ENCODE measurements around the gene MED13L. TPM values are rescaled to one million over a fixed set of nuclear protein-coding genes. Genes with fewer than 3 reads are reported as not detected.
"Not testable (repeated sequence)": the region's sequence is repeated elsewhere in the genome, so short reads cannot be mapped to it uniquely, and the experiment has no call there.

MED13L gene
- total and polyA plus RNA-seq, 8 donors: 92.4 to 123 (median 97.0) TPM

DNA sequence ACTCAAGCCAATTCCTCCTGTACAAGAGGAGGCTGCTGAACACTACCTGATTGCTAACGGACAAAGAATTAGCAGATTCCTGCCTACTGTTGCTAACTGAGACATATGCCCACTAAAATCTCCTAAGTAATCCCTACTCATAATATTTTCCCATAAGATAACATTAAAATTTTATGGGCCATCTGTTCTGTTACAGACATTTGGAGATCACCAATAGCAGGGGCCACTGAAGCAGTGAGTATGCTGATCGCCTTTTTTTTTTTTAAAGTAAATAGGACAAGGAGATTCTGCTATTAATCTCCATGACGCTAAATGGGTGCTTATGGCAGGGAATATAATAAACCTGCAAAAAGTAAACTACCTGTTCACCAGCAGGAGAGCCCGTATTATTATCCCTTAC, 292.9 kb downstream of the MED13L start:
- intact Hi-C loops (cut with DNase I): no loop called here
- peaks cover 0 to 83% of the 10 kb centered on the region in 2 donors for H3K36me3 ChIP-seq

DNA sequence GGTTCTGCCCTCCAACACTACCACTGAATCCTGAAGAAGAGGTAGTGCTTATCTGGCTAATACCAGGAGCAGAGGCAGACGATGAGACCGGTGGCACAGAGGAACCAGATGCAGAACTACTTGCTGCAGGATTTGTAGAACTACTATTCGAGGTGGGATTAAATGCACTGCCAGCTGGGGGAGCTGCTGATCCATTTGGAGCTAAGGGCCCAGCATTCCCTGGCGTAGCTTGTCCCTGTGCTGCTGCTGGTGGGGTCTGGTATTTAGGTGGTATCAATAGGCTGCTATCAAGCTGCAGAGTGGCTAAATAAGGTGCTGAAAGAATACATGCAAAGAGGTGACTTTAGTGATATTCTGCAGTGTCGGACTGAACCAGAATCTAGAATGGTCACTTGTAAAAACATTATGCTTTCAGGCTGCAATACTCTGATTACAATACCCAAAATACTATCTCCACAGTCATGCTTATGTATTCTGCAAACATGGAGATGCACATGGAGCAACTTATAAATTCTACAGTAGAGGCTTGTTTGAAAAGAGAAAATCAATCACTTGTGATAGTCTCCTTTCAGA, 294.2 kb downstream of the MED13L start:
- Histone ChIP-seq H3K9me3 (no peaks in the 10 kb centered on the region), H3K27me3 (no peaks in the 10 kb centered on the region), H3K4me3 (no peak overlapping the region), H3K36me3 (peaks cover 0 to 96% of the 10 kb centered on the region in 2 donors), H3K27ac (no peak overlapping the region), H3K4me1 (no peaks in the 10 kb centered on the region)
- ATAC-seq: peak; percentile 42
- DNase-seq: no peak
- TF ChIP-seq, protein P1, sequence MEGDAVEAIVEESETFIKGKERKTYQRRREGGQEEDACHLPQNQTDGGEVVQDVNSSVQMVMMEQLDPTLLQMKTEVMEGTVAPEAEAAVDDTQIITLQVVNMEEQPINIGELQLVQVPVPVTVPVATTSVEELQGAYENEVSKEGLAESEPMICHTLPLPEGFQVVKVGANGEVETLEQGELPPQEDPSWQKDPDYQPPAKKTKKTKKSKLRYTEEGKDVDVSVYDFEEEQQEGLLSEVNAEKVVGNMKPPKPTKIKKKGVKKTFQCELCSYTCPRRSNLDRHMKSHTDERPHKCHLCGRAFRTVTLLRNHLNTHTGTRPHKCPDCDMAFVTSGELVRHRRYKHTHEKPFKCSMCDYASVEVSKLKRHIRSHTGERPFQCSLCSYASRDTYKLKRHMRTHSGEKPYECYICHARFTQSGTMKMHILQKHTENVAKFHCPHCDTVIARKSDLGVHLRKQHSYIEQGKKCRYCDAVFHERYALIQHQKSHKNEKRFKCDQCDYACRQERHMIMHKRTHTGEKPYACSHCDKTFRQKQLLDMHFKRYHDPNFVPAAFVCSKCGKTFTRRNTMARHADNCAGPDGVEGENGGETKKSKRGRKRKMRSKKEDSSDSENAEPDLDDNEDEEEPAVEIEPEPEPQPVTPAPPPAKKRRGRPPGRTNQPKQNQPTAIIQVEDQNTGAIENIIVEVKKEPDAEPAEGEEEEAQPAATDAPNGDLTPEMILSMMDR (IDR thresholded peaks at IDR 0.05): no peak
- intact Hi-C loops (cut with DNase I): no loop called here

More for the DNA sequence above, 292.9 kb downstream of the MED13L start:
- DNase-seq (no peak), ATAC-seq (no peak)
- Histone ChIP-seq H3K9me3 (no peaks in the 10 kb centered on the region), H3K4me1 (peaks cover 0 to 10% of the 10 kb centered on the region in 2 donors), H3K27ac (no peak overlapping the region), H3K27me3 (no peaks in the 10 kb centered on the region), H3K4me3 (no peak overlapping the region)
- TF ChIP-seq, protein P1 (IDR thresholded peaks at IDR 0.05): no peak

DNA sequence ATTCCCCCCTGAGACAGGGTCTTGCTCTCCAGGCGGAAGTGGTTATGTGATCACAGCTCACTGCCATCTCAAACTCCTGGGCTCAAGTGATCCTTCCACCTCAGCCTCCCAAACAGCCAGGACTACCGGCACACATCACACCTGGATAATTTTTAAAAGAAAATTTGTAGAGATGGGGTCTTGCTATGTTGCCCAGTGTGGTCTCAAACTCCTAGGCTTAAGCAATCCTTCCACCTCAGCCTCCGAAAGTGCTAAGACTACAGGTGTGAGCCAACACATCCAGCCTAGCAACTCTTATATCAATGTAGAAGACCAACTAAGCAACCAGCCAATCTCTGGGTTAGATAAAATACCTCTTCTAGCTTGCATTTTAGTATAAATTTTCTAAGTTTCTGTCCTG, 297.2 kb downstream of the MED13L start:
- ATAC-seq (no peak), DNase-seq (no peak)
- no peaks in the 10 kb centered on the region for H3K9me3 ChIP-seq
- intact Hi-C loops (cut with DNase I): no loop called here
- TF ChIP-seq, protein P1 (IDR thresholded peaks at IDR 0.05): no peak
- no peaks in the 10 kb centered on the region for H3K4me1 ChIP-seq
- H3K27ac ChIP-seq: no peak overlapping the region
- no peak overlapping the region for H3K4me3 ChIP-seq
- H3K36me3 ChIP-seq: peaks cover 0 to 85% of the 10 kb centered on the region in 2 donors
- no peaks in the 10 kb centered on the region for H3K27me3 ChIP-seq

DNA sequence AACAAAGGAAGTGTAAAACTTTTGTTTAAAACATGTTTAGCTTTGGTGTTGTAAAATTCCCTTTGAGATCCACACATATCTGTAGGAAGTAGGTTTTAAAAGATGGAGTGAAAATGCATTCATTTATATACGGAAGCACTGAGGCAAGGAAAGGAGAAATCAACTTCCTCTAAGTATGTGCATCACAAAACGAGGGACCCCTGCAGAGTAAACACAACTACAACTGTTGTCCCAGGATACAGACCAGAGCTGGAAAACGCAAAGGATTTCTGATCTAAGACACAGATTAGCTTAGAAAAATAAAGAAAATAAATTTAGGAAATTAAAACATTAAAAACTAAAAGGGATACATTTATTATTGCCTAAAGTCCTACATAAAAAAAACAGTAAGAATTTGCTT, 297.6 kb downstream of the MED13L start:
- intact Hi-C loops (cut with DNase I): no loop called here
- no peak overlapping the region for H3K27ac ChIP-seq
- H3K27me3 ChIP-seq: no peaks in the 10 kb centered on the region
- DNase-seq: no peak
- H3K4me1 ChIP-seq: no peaks in the 10 kb centered on the region
- H3K36me3 ChIP-seq: peaks cover 0 to 85% of the 10 kb centered on the region in 2 donors
- TF ChIP-seq, protein P1 (IDR thresholded peaks at IDR 0.05): no peak
- no peak for ATAC-seq
- H3K9me3 ChIP-seq: no peaks in the 10 kb centered on the region
- H3K4me3 ChIP-seq: no peak overlapping the region

DNA sequence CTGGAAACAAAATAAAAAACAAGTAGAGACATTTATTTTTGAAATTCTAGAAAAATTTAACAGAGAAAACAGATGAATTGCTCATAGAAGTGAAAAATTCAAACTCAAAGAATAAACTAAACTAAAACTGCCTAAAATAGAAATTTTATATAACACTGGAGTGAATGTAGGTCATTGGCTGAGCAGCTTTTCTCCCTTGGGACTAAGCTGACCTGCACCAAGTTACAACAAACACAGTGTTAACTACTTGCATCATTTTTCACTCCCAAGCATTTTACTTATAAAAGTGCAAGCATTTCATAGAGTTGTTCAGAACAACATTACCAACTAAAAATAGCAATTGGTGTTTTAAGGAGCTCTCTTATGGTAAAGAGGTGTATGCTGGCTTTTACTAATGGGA, 298.1 kb downstream of the MED13L start:
- Histone ChIP-seq H3K4me3 (no peak overlapping the region), H3K27me3 (no peaks in the 10 kb centered on the region), H3K36me3 (peaks cover 0 to 89% of the 10 kb centered on the region in 2 donors), H3K27ac (no peak overlapping the region), H3K9me3 (no peaks in the 10 kb centered on the region), H3K4me1 (no peaks in the 10 kb centered on the region)
- intact Hi-C loops (cut with DNase I): no loop called here
- DNase-seq (no peak), ATAC-seq (no peak)
- TF ChIP-seq, protein P1 (IDR thresholded peaks at IDR 0.05): no peak

DNA sequence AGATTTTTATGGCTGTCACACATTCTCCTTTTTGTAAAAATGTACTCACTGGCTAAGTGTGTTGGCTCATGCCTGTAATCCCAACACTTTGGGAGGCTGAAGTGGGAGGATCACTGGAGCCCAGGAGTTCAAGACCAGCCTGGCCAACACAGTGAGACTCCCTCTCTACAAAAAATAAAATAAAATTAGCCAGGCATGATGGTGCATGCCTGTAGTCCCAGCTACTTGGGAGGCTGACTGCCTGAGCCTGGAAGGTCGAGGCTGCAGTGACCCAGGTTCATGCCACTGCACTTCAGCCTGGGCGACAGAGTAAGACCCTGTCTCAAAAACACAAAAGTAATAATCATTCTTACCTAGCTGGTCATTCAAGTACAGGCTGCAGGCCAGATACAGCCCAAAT, 300.7 kb downstream of the MED13L start:
- H3K36me3 ChIP-seq: peaks cover 0 to 86% of the 10 kb centered on the region in 2 donors
- H3K9me3 ChIP-seq; H3K27me3 ChIP-seq; H3K4me1 ChIP-seq; ATAC-seq; intact Hi-C loops (cut with DNase I); DNase-seq; H3K27ac ChIP-seq; H3K4me3 ChIP-seq: not testable (repeated sequence)

All from left lung (tissue), 10 donors.